Keratinocyte (primary cell): ENCODE data around the gene PTMA. TPM values are rescaled to one million over a fixed set of nuclear protein-coding genes. Genes with fewer than 3 reads are reported as not detected.

ENCODE experiments used
- DNase-seq: peaks from one replicate; pipeline ENCODE4 v3.0.0-alpha.2; 2011; ENCODE audit warnings: low read depth, missing footprints, low spot score
- FAIRE-seq: peaks from 2 replicates; lab custom pipeline; 2011; peaks lifted over from hg19 to GRCh38; lab: Jason Lieb, UNC
- H2AFZ ChIP-seq: 2 replicates; pipeline ENCODE4 v1.6.0; 2012; ENCODE audit warnings: low read length, control low read depth, inconsistent platforms; ENCODE audit not compliant: control insufficient read depth
- H3K27ac ChIP-seq: 2 replicates; pipeline ENCODE4 v1.5.1; 2011; ENCODE audit warnings: low read length; ENCODE audit not compliant: control insufficient read depth, insufficient read depth
- H3K27me3 ChIP-seq: 3 replicates; pipeline ENCODE4 v1.6.0; 2011; ENCODE audit warnings: low read length; ENCODE audit not compliant: control insufficient read depth, insufficient read depth; ENCODE audit errors: extremely low read depth
- H3K36me3 ChIP-seq, 2 experiments: 2 replicates in 1 of 2; 3 replicates in 1 of 2; pipeline ENCODE4 v1.5.1; 2011; ENCODE audit warnings: low read length in 2 of 2, mild to moderate bottlenecking in 1 of 2; ENCODE audit not compliant: control insufficient read depth in 2 of 2, insufficient read depth in 2 of 2; ENCODE audit errors: extremely low read depth in 1 of 2
- H3K4me1 ChIP-seq: 3 replicates; pipeline ENCODE4 v1.5.1; 2011; ENCODE audit warnings: low read length; ENCODE audit not compliant: control insufficient read depth, insufficient read depth; ENCODE audit errors: extremely low read depth
- H3K4me2 ChIP-seq: 3 replicates; pipeline ENCODE4 v1.6.0; 2011; ENCODE audit warnings: low read depth, low read length; ENCODE audit not compliant: control insufficient read depth, insufficient read depth; ENCODE audit errors: extremely low read depth
- H3K4me3 ChIP-seq, 3 experiments: fragments of 200-600 bp in 1 of 3; sonication (generic) in 1 of 3; 2 replicates in 2 of 3; 3 replicates in 1 of 3; pipeline ENCODE4 v1.5.1; 2011 to 2016; ENCODE audit warnings: low read length in 3 of 3, mild to moderate bottlenecking in 3 of 3, control low read depth in 2 of 3, inconsistent platforms in 1 of 3, low read depth in 1 of 3, mixed read lengths in 1 of 3, mixed run types in 1 of 3, moderate library complexity in 1 of 3; ENCODE audit not compliant: control insufficient read depth in 2 of 3, insufficient read depth in 2 of 3; ENCODE audit errors: extremely low read depth in 1 of 3
- H3K79me2 ChIP-seq: 2 replicates; pipeline ENCODE4 v1.6.0; 2012; ENCODE audit warnings: low read length; ENCODE audit not compliant: control insufficient read depth, insufficient read depth
- H3K9ac ChIP-seq: 3 replicates; pipeline ENCODE4 v1.6.0; 2011; ENCODE audit warnings: low read length; ENCODE audit not compliant: control insufficient read depth, insufficient read depth; ENCODE audit errors: extremely low read depth
- H3K9me1 ChIP-seq: 3 replicates; pipeline ENCODE4 v1.6.0; 2011; ENCODE audit warnings: low read length; ENCODE audit not compliant: control insufficient read depth, insufficient read depth; ENCODE audit errors: extremely low read depth
- H3K9me3 ChIP-seq: 2 replicates; pipeline ENCODE4 v1.5.1; 2012; ENCODE audit warnings: low read depth, low read length; ENCODE audit not compliant: control insufficient read depth
- H4K20me1 ChIP-seq: 3 replicates; pipeline ENCODE4 v1.6.0; 2011; ENCODE audit warnings: low read length; ENCODE audit not compliant: control insufficient read depth, insufficient read depth; ENCODE audit errors: extremely low read depth
- CTCF ChIP-seq, 3 experiments: IDR thresholded peaks in 1 of 3; conservative IDR thresholded peaks in 1 of 3; optimal IDR thresholded peaks in 1 of 3; 2 replicates in 2 of 3; 3 replicates in 1 of 3; pipeline versions ENCODE3 to v1.5.1; 2011; ENCODE audit warnings: low read length in 3 of 3, mild to moderate bottlenecking in 3 of 3, moderate library complexity in 2 of 3, control low read depth in 1 of 3, inconsistent platforms in 1 of 3; ENCODE audit not compliant: insufficient read depth in 2 of 3; ENCODE audit errors: extremely low read depth in 1 of 3
- EZH2 ChIP-seq: IDR thresholded peaks from one replicate; pipeline ENCODE4 v1.6.1; 2012; ENCODE audit warnings: inconsistent platforms, mild to moderate bottlenecking, low read length, moderate library complexity
- dilution Hi-C: fragments of 300-500 bp; cut with MboI; formaldehyde crosslinking; loops from one replicate; pipeline ENCODE4 v1.7.0; 2020; ENCODE audit warnings: low sequenced_read_pairs; ENCODE audit not compliant: extremely low pct_ligation_motif_present
- polyA plus RNA-seq, 5 experiments: library from polyadenylated mRNA; depleted of rRNA in 3 of 5; stranded (reverse) in 3 of 5; stranded (forward) in 1 of 5; unstranded in 1 of 5; fragments of >200 nt; gene quantifications; 1 replicate in 1 of 5; 2 replicates in 3 of 5; 3 replicates in 1 of 5; pipeline versions ENCODE4 v1.2.1 to v1.2.3, GENCODE V29; 2011 to 2012; ENCODE audit warnings: missing spikeins in 2 of 5, low read depth in 1 of 5, low replicate concordance in 1 of 5

The PTMA gene
- polyA plus RNA-seq, 1 donor (not counting 4 experiments of a cell fraction or from before 2014, with no cell fraction given), result 598 TPM

GRCh38 chr2:231662028-231662810 is 46.1 kb upstream of the PTMA start:
- Histone ChIP-seq H2AFZ (peak overlapping the region; percentile 98), H3K9me1 (no peaks in the 10 kb centered on the region), H3K27me3 (no peaks in the 10 kb centered on the region), H3K79me2 (no peaks in the 10 kb centered on the region), H3K4me1 (peaks cover 22% of the 10 kb centered on the region), H3K9ac (peak overlapping the region; percentile 79), H3K27ac (peak overlapping the region; percentile 74), H4K20me1 (no peaks in the 10 kb centered on the region), H3K36me3 (no peaks in the 10 kb centered on the region), H3K4me2 (peak overlapping the region; percentile 90), H3K4me3 (peak overlapping the region; percentile 40 to 66 (median 53)), H3K9me3 (no peaks in the 10 kb centered on the region)
- FAIRE-seq (no peak), DNase-seq (peak; percentile 78)
- dilution Hi-C loops, result no loop called here
- TF ChIP-seq EZH2 (no peak), CTCF (optimal IDR thresholded peaks at IDR 0.05 in 1 of 3, IDR thresholded peaks at IDR 0.05 in 1 of 3, conservative IDR thresholded peaks at IDR 0.05 in 1 of 3; ENCODE audit: extremely low read depth in 1 of 3, insufficient read depth in 2 of 3, low read length in 3 of 3) (no peak)

GRCh38 chr2:231662811-231663457 is 45.4 kb upstream of the PTMA start:
- H4K20me1 ChIP-seq, result no peaks in the 10 kb centered on the region
- DNase-seq (no peak), FAIRE-seq (no peak)
- H3K9ac ChIP-seq, result peak overlapping the region; percentile 63
- peaks cover 19% of the 10 kb centered on the region for H3K4me1 ChIP-seq
- H3K4me3 ChIP-seq, result peak overlapping the region in 2 of 3 experiments; percentile 40 to 66
- dilution Hi-C loops, result no loop called here
- no peaks in the 10 kb centered on the region for H3K27me3 ChIP-seq
- H3K4me2 ChIP-seq, result peak overlapping the region; percentile 90
- no peaks in the 10 kb centered on the region for H3K79me2 ChIP-seq
- peak overlapping the region; percentile 60 for H3K27ac ChIP-seq
- TF ChIP-seq CTCF (optimal IDR thresholded peaks at IDR 0.05 in 1 of 3, IDR thresholded peaks at IDR 0.05 in 1 of 3, conservative IDR thresholded peaks at IDR 0.05 in 1 of 3; ENCODE audit: extremely low read depth in 1 of 3, insufficient read depth in 2 of 3, low read length in 3 of 3) (no peak), EZH2 (no peak)
- H3K9me3 ChIP-seq, result no peaks in the 10 kb centered on the region
- no peaks in the 10 kb centered on the region for H3K9me1 ChIP-seq
- no peaks in the 10 kb centered on the region for H3K36me3 ChIP-seq
- peak overlapping the region; percentile 98 for H2AFZ ChIP-seq
